Measurements from ENCODE around the gene NFAM1. TPM values are rescaled to one million over a fixed set of nuclear protein-coding genes. Genes with fewer than 3 reads are reported as not detected.

NFAM1 gene
- total and polyA plus RNA-seq, 8 donors = 0.15 to 18.1 (median 0.83) TPM

- H3K27me3 ChIP-seq = no peaks in the 10 kb centered on the region
- H3K4me3 ChIP-seq = no peak overlapping the region
- intact Hi-C loops (cut with DNase I; ENCODE audit: low total_unique reads) = no loop called here
- H3K4me1 ChIP-seq = no peaks in the 10 kb centered on the region
- TF ChIP-seq POLR2AphosphoS5 (IDR thresholded peaks at IDR 0.05) = no peak
- no peak for TF ChIP-seq EP300 (IDR thresholded peaks at IDR 0.05)
- no peak for TF ChIP-seq CTCF (IDR thresholded peaks at IDR 0.05)
- no peak for DNase-seq
- peaks cover 0 to 11% (median 0%) of the 10 kb centered on the region in 4 donors for H3K36me3 ChIP-seq
- WGBS, 5 donors = 79 to 87% (median 84%) methylated on average over 7 of the region's 7 CpGs
- no peaks in the 10 kb centered on the region for H3K9me3 ChIP-seq
- H3K27ac ChIP-seq = no peak overlapping the region
Observed at GRCh38 chr22:42410708-42411107, 21.5 kb downstream of the NFAM1 start.

- TF ChIP-seq POLR2AphosphoS5 (IDR thresholded peaks at IDR 0.05) = no peak
- TF ChIP-seq CTCF (IDR thresholded peaks at IDR 0.05) = no peak
- TF ChIP-seq EP300 (IDR thresholded peaks at IDR 0.05) = no peak
- no peak for TF ChIP-seq POLR2A (IDR thresholded peaks at IDR 0.05)
- intact Hi-C loops (cut with DNase I; ENCODE audit: low total_unique reads) = no loop called here
- 84 to 91% (median 88%) methylated on average over 9 to 16 of the region's 16 CpGs for WGBS, 5 donors
Observed at GRCh38 chr22:42408810-42409529, 23.2 kb downstream of the NFAM1 start.

GRCh38 chr22:42408276-42408675 lies 23.9 kb downstream of the NFAM1 start:
- H3K9me3 ChIP-seq = no peaks in the 10 kb centered on the region
- 64 to 76% (median 74%) methylated on average over 6 to 7 of the region's 7 CpGs for WGBS, 5 donors
- H3K4me1 ChIP-seq = no peaks in the 10 kb centered on the region
- H3K36me3 ChIP-seq = peaks cover 0 to 11% (median 0%) of the 10 kb centered on the region in 4 donors
- no peak overlapping the region for H3K27ac ChIP-seq
- intact Hi-C loops (cut with DNase I; ENCODE audit: low total_unique reads) = no loop called here
- no peak for TF ChIP-seq POLR2AphosphoS5 (IDR thresholded peaks at IDR 0.05)
- TF ChIP-seq EP300 (IDR thresholded peaks at IDR 0.05) = no peak
- TF ChIP-seq CTCF (IDR thresholded peaks at IDR 0.05) = no peak
- no peak for TF ChIP-seq POLR2A (IDR thresholded peaks at IDR 0.05)
- H3K4me3 ChIP-seq = no peak overlapping the region
- peaks cover 0 to 6% (median 0%) of the 10 kb centered on the region in 3 donors for H3K27me3 ChIP-seq
- DNase-seq = no peak

More at GRCh38 chr22:42408810-42409529, 23.2 kb downstream of the NFAM1 start:
- Histone ChIP-seq H3K9me3 (no peaks in the 10 kb centered on the region), H3K27ac (no peak overlapping the region), H3K27me3 (peaks cover 0 to 6% (median 0%) of the 10 kb centered on the region in 3 donors), H3K36me3 (peaks cover 0 to 11% (median 0%) of the 10 kb centered on the region in 4 donors), H3K4me3 (no peak overlapping the region), H3K4me1 (no peaks in the 10 kb centered on the region)
- no peak for DNase-seq

- Histone ChIP-seq H3K27ac (no peak overlapping the region), H3K4me1 (no peaks in the 10 kb centered on the region), H3K4me3 (no peak overlapping the region), H3K9me3 (no peaks in the 10 kb centered on the region), H3K27me3 (peaks cover 0 to 15% (median 0%) of the 10 kb centered on the region in 3 donors), H3K36me3 (no peaks in the 10 kb centered on the region)
- TF ChIP-seq CTCF (IDR thresholded peaks at IDR 0.05) (no peak), POLR2A (IDR thresholded peaks at IDR 0.05) (no peak), EP300 (IDR thresholded peaks at IDR 0.05) (no peak)
- intact Hi-C loops (cut with DNase I; ENCODE audit: low total_unique reads) = no loop called here
- WGBS, 5 donors = 50 to 63% (median 54%) methylated on average over 9 of the region's 9 CpGs
- DNase-seq = no peak
Observed at GRCh38 chr22:42404266-42404665, 27.9 kb downstream of the NFAM1 start.
